K562 (cell line): ENCODE data around the gene LVRN. TPM values are rescaled to one million over a fixed set of nuclear protein-coding genes. Genes with fewer than 3 reads are reported as not detected.

Experiments used
- ATAC-seq: fragments of 200-7000 bp; cut with Tn5 transposase; 3 replicates; pipeline ENCODE4 v1.9.1; 2020; ENCODE audit warnings: moderate library complexity
- BruUV-seq: library from RNA; stranded (reverse); fragments of 400-500 nt; replicated peaks from 2 replicates; lab custom pipeline; 2021; lab: Mats Ljungman, UMichigan
- CTCF ChIA-PET: fragments of 300-600 bp; formaldehyde crosslinking; extraction: SDS; loops from one replicate; lab custom pipeline; 2021; ENCODE audit warnings: low intra/inter-chr PET ratio; lab: Yijun Ruan, JAX
- POLR2A ChIA-PET: fragments of 300-600, 350-650 bp; sonication (Branson Sonifier 250); formaldehyde crosslinking; extraction: SDS; loops from one replicate; lab custom pipeline; 2021; ENCODE audit warnings: antibody characterized with exemption, inconsistent platforms; lab: Yijun Ruan, JAX
- DNase-seq, 4 experiments: peaks; one replicate each; pipeline versions ENCODE4 v3.0.0 to v3.0.0-alpha.2; 2011 to 2018; ENCODE audit warnings: low spot score in 3 of 4, mixed read lengths in 3 of 4; ENCODE audit errors: extremely low read depth in 1 of 4
- FAIRE-seq: peaks from 2 replicates; lab custom pipeline; 2011; peaks lifted over from hg19 to GRCh38; lab: Jason Lieb, UNC
- H2AFZ ChIP-seq: 2 replicates; pipeline ENCODE4 v1.6.0; 2011; ENCODE audit warnings: low read depth, low read length, control low read depth, inconsistent platforms
- H3K27ac ChIP-seq: fragments of 200-600 bp; 3 replicates; pipeline ENCODE4 v1.8.0; 2011; ENCODE audit warnings: low read depth, mild to moderate bottlenecking, control low read depth, inconsistent platforms, low read length, moderate library complexity, mixed read lengths; ENCODE audit errors: extremely low read depth
- H3K27me3 ChIP-seq, 2 experiments: fragments of 300-600 bp in 1 of 2; 2 replicates in 1 of 2; 3 replicates in 1 of 2; pipeline versions ENCODE4 v1.6.0 to v1.8.0; 2011; ENCODE audit warnings: inconsistent platforms in 2 of 2, low read length in 2 of 2, mild to moderate bottlenecking in 1 of 2, mixed read lengths in 1 of 2, moderate library complexity in 1 of 2; ENCODE audit not compliant: control insufficient read depth in 2 of 2, insufficient read depth in 2 of 2
- H3K36me3 ChIP-seq: fragments of 300-600 bp; 3 replicates; pipeline ENCODE4 v1.8.0; 2011; ENCODE audit warnings: mild to moderate bottlenecking, low read length, inconsistent platforms; ENCODE audit not compliant: control insufficient read depth, insufficient read depth
- H3K4me1 ChIP-seq, 2 experiments: fragments of 200-600 bp in 1 of 2; replicated peaks in 1 of 2; 2 replicates in 1 of 2; 3 replicates in 1 of 2; pipeline versions ENCODE4 v1.5.1 to v1.8.0; 2011; ENCODE audit warnings: inconsistent platforms in 2 of 2, low read length in 2 of 2, mild to moderate bottlenecking in 1 of 2, mixed read lengths in 1 of 2, moderate library complexity in 1 of 2; ENCODE audit not compliant: control insufficient read depth in 2 of 2, insufficient read depth in 2 of 2
- H3K4me2 ChIP-seq: 2 replicates; pipeline ENCODE4 v1.6.1; 2011; ENCODE audit warnings: low read length, control low read depth, inconsistent platforms, mixed read lengths; ENCODE audit not compliant: insufficient read depth
- H3K4me3 ChIP-seq: fragments of 200-600 bp; sonication (generic), shearing (Covaris generic); 2 replicates; pipeline ENCODE4 v1.5.1; 2016; ENCODE audit warnings: control low read depth, inconsistent platforms
- H3K79me2 ChIP-seq: fragments of 200-600 bp; 3 replicates; pipeline ENCODE4 v1.8.0; 2011; ENCODE audit warnings: low read length, inconsistent platforms; ENCODE audit not compliant: control insufficient read depth, insufficient read depth
- H3K9ac ChIP-seq, 2 experiments: 2 replicates each; pipeline versions ENCODE4 v1.6.0 to v1.6.1; 2011; ENCODE audit warnings: low read depth in 2 of 2, low read length in 2 of 2, control low read depth in 1 of 2, inconsistent platforms in 1 of 2, mild to moderate bottlenecking in 1 of 2, mixed read lengths in 1 of 2; ENCODE audit not compliant: insufficient read depth in 1 of 2
- H3K9me1 ChIP-seq: one replicate; pipeline ENCODE4 v1.6.0; 2011; ENCODE audit warnings: inconsistent platforms, mild to moderate bottlenecking, low read length, moderate library complexity; ENCODE audit not compliant: control insufficient read depth, insufficient read depth
- H3K9me3 ChIP-seq: replicated peaks from 2 replicates; pipeline ENCODE4 v1.5.1; 2011; ENCODE audit warnings: low read depth, low read length, inconsistent platforms; ENCODE audit not compliant: control insufficient read depth, insufficient read depth
- H4K20me1 ChIP-seq: replicated peaks from 2 replicates; pipeline ENCODE4 v1.6.1; 2011; ENCODE audit warnings: low read length, inconsistent platforms, mixed read lengths; ENCODE audit not compliant: control insufficient read depth, insufficient read depth
- ARID4B ChIP-seq: sonication (generic); formaldehyde crosslinking; IDR thresholded peaks from 2 replicates; pipeline ENCODE4 v1.8.0; 2022; ENCODE audit warnings: mild to moderate bottlenecking, missing genetic modification reagents
- COPS2 ChIP-seq: fragments of 450-650 bp; conservative IDR thresholded peaks from 2 replicates; pipeline ENCODE4 v1.6.1; 2016; ENCODE audit warnings: mild to moderate bottlenecking, moderate library complexity
- MYC ChIP-seq, 2 experiments: fragments of 250-450 bp in 1 of 2; sonication (Bioruptor Pico) in 1 of 2; IDR thresholded peaks; 2 replicates each; pipeline versions ENCODE4 v1.5.1 to v1.6.1; 2012 to 2021; ENCODE audit warnings: low read depth in 2 of 2, borderline replicate concordance in 1 of 2, improper control_type of control experiment in 1 of 2, low read length in 1 of 2, mild to moderate bottlenecking in 1 of 2, moderate library complexity in 1 of 2
- NBN ChIP-seq: fragments of 450-650 bp; IDR thresholded peaks from 2 replicates; pipeline ENCODE4 v1.6.1; 2016; ENCODE audit warnings: low read depth, mild to moderate bottlenecking
- NFIX ChIP-seq: fragments of 250-450 bp; sonication (Bioruptor Pico); IDR thresholded peaks from 2 replicates; pipeline ENCODE4 v1.4.0; 2020; ENCODE audit warnings: low read depth, mild to moderate bottlenecking, moderate library complexity
- NR2F6 ChIP-seq: fragments of 450-650 bp; formaldehyde crosslinking; IDR thresholded peaks from 2 replicates; pipeline ENCODE4 v1.4.0; 2020; ENCODE audit warnings: mild to moderate bottlenecking
- POLR2A ChIP-seq: fragments of 450-650 bp; conservative IDR thresholded peaks from 2 replicates; pipeline ENCODE4 v1.6.1; 2016
- SIX5 ChIP-seq, 2 experiments: IDR thresholded peaks; 2 replicates each; pipeline ENCODE4 v1.6.1; 2011; ENCODE audit warnings: low read length in 2 of 2, borderline replicate concordance in 1 of 2, low read depth in 1 of 2, mild to moderate bottlenecking in 1 of 2, moderate library complexity in 1 of 2; ENCODE audit not compliant: insufficient read depth in 1 of 2
- SLC30A9 ChIP-seq: fragments of 250-450 bp; sonication (Bioruptor Pico); IDR thresholded peaks from 2 replicates; pipeline ENCODE4 v1.8.0; 2022; ENCODE audit warnings: mild to moderate bottlenecking, moderate library complexity
- TARDBP ChIP-seq: fragments of 450-650 bp; IDR thresholded peaks from 2 replicates; pipeline ENCODE4 v1.6.1; 2016
- UBTF ChIP-seq, 2 experiments: IDR thresholded peaks; 2 replicates each; pipeline ENCODE4 v1.6.1; 2012; ENCODE audit warnings: improper control_type of control experiment in 2 of 2, low read depth in 2 of 2, low read length in 2 of 2, borderline replicate concordance in 1 of 2
- ZKSCAN1 ChIP-seq: fragments of 150-350 bp; IDR thresholded peaks from 2 replicates; pipeline ENCODE4 v1.6.1; 2016; ENCODE audit warnings: low read depth, low read length
- ZNF696 ChIP-seq: fragments of 250-450 bp; sonication (Bioruptor Pico); conservative IDR thresholded peaks from 2 replicates; pipeline ENCODE4 v1.4.0; 2020; ENCODE audit warnings: mild to moderate bottlenecking, moderate library complexity
- ZNF707 ChIP-seq: fragments of 250-450 bp; sonication (Bioruptor Pico); conservative IDR thresholded peaks from 2 replicates; pipeline ENCODE4 v1.8.0; 2022; ENCODE audit warnings: inconsistent platforms, mild to moderate bottlenecking, moderate library complexity
- ZSCAN32 ChIP-seq: fragments of 450-650 bp; formaldehyde crosslinking; IDR thresholded peaks from 2 replicates; pipeline ENCODE4 v1.4.0; 2020; ENCODE audit warnings: mild to moderate bottlenecking, moderate library complexity
- WGBS: fragments of 100-300 bp; shearing (Covaris generic); methylation state at CpG from one replicate; pipeline ENCODE4 v1.1.6; 2016; ENCODE audit warnings: low coverage, mixed read lengths; ENCODE audit not compliant: insufficient coverage; ENCODE audit errors: missing lambda C conversion rate; 5-methylcytosine and 5-hydroxymethylcytosine counted together
- in situ Hi-C: fragments of 300-500 bp; cut with MboI; formaldehyde crosslinking; loops from 4 replicates; pipeline ENCODE4 v1.15.0; 2018; ENCODE audit warnings: inconsistent platforms, mixed read lengths
- intact Hi-C: fragments of 100-400 bp; cut with micrococcal nuclease; formaldehyde crosslinking; loops from 2 replicates; pipeline ENCODE4 v1.14.2; 2022
- polyA plus RNA-seq, 8 experiments: library from polyadenylated mRNA; depleted of rRNA in 4 of 8; stranded (reverse) in 5 of 8; unstranded in 3 of 8; fragments of >200 nt; fragmentation: Nextera tagmentation in 2 of 8; fragmentation: Illumina TruSeq in 1 of 8; extraction: Ambion mirVana in 2 of 8; extraction: Trizol in 1 of 8; gene quantifications; 2 replicates each; pipeline versions ENCODE4 v1.2.1 to v1.2.3, GENCODE V29; 2011 to 2014; ENCODE audit warnings: inconsistent platforms in 1 of 8, missing spikeins in 1 of 8
- total RNA-seq, 7 experiments: library from RNA; depleted of rRNA in 6 of 7; stranded (reverse); fragments of >200 nt in 6 of 7; fragmentation: Illumina TruSeq in 2 of 7; extraction: Trizol in 2 of 7; gene quantifications; 2 replicates each; pipeline versions ENCODE4 v1.2.1 to v1.2.3, GENCODE V29; 2011 to 2021; ENCODE audit warnings: low replicate concordance in 1 of 7

The LVRN gene
- total and polyA plus RNA-seq, 9 of the 15 experiments (the other 6 are each of a cell fraction or from before 2014, with no cell fraction given), result 2.6 to 5.3 (median 4.1) TPM

- Histone ChIP-seq H3K27ac (no peak overlapping the region), H3K4me1 (no peaks in the 10 kb centered on the region), H3K4me3 (no peak overlapping the region), H2AFZ (no peak overlapping the region), H3K79me2 (no peaks in the 10 kb centered on the region), H4K20me1 (no peaks in the 10 kb centered on the region), H3K9me1 (no peaks in the 10 kb centered on the region), H3K4me2 (no peak overlapping the region), H3K9me3 (no peaks in the 10 kb centered on the region), H3K9ac (no peak overlapping the region), H3K36me3 (no peaks in the 10 kb centered on the region), H3K27me3 (no peaks in the 10 kb centered on the region)
- 8% methylated on average over 1 of the region's 1 CpG for WGBS
- in situ Hi-C loops, result no loop called here
- CTCF ChIA-PET, result no interaction called here
- no peak for DNase-seq
- no peak for TF ChIP-seq UBTF (IDR thresholded peaks at IDR 0.05; ENCODE audit: borderline replicate concordance in 1 of 2, low read depth in 2 of 2, low read length in 2 of 2)
- no peak for TF ChIP-seq SIX5 (IDR thresholded peaks at IDR 0.05; ENCODE audit: borderline replicate concordance in 1 of 2, insufficient read depth in 1 of 2, low read depth in 1 of 2, low read length in 2 of 2)
- TF ChIP-seq TARDBP, result no peak
- TF ChIP-seq NBN, result no peak
- no peak for TF ChIP-seq ZKSCAN1
- TF ChIP-seq ZSCAN32 (CRISPR knock-in tag), result no peak
- TF ChIP-seq NFIX, result no peak
- no peak for TF ChIP-seq COPS2
- no peak for TF ChIP-seq ARID4B
- TF ChIP-seq ZNF696 (CRISPR knock-in tag), result no peak
- TF ChIP-seq POLR2A, result no peak
- no peak for TF ChIP-seq NR2F6 (CRISPR knock-in tag)
- TF ChIP-seq MYC (IDR thresholded peaks at IDR 0.05; ENCODE audit: low read depth, low read length), result no peak
- TF ChIP-seq MYC (CRISPR knock-in tag; IDR thresholded peaks at IDR 0.05; ENCODE audit: borderline replicate concordance, low read depth), result no peak
- TF ChIP-seq SLC30A9 (CRISPR knock-in tag), result no peak
- TF ChIP-seq ZNF707, result no peak
- ATAC-seq, result no peak
- POLR2A ChIA-PET, result no interaction called here
- intact Hi-C loops, result no loop called here
- no TSS peak for BruUV-seq
- FAIRE-seq, result no peak
These were observed 63.6 kb downstream of the LVRN start for GRCh38 chr5:116025866-116026265.
